Neural cell (in vitro differentiated cells): ENCODE measurements around the gene KIF19. TPM values are rescaled to one million over a fixed set of nuclear protein-coding genes. Genes with fewer than 3 reads are reported as not detected.

ENCODE experiments used
- H2AFZ ChIP-seq: fragments of 200-600, 300-800 bp; sonication (generic), shearing (Covaris generic); 2 replicates; pipeline ENCODE4 v1.6.0; 2014; ENCODE audit warnings: low read depth, mild to moderate bottlenecking, antibody characterized with exemption, low read length, moderate library complexity
- H3F3A ChIP-seq: fragments of 200-600 bp; shearing (Covaris generic); 2 replicates; pipeline ENCODE4 v1.6.1; 2016; ENCODE audit warnings: mild to moderate bottlenecking, moderate library complexity, mixed read lengths, antibody characterized with exemption, low read length; ENCODE audit not compliant: insufficient read depth, poor library complexity, severe bottlenecking
- H3K27ac ChIP-seq: fragments of 200-600, 300-800 bp; sonication (generic), shearing (Covaris generic); 2 replicates; pipeline ENCODE4 v1.5.1; 2014; ENCODE audit warnings: mild to moderate bottlenecking, low read length, moderate library complexity
- H3K27me3 ChIP-seq: fragments of 300-800, 200-600 bp; sonication (generic), shearing (Covaris generic); 2 replicates; pipeline ENCODE4 v1.6.0; 2014; ENCODE audit warnings: mild to moderate bottlenecking, low read depth, low read length, moderate library complexity; ENCODE audit not compliant: insufficient read depth
- H3K36me3 ChIP-seq: fragments of 300-800, 200-600 bp; sonication (generic), shearing (Covaris generic); 2 replicates; pipeline ENCODE4 v1.5.1; 2014; ENCODE audit warnings: mild to moderate bottlenecking, antibody characterized with exemption, low read length, moderate library complexity; ENCODE audit not compliant: insufficient read depth
- H3K4me2 ChIP-seq: fragments of 300-800, 200-600 bp; sonication (generic), shearing (Covaris generic); 2 replicates; pipeline ENCODE4 v1.6.0; 2014; ENCODE audit warnings: mild to moderate bottlenecking, low read length
- H3K4me3 ChIP-seq: fragments of 300-800, 200-600 bp; sonication (generic), shearing (Covaris generic); 2 replicates; pipeline ENCODE4 v1.5.1; 2014; ENCODE audit warnings: mild to moderate bottlenecking, low read length, moderate library complexity
- H3K79me2 ChIP-seq: fragments of 200-600 bp; shearing (Covaris generic); replicated peaks from 2 replicates; pipeline ENCODE4 v1.6.0; 2014; ENCODE audit warnings: mild to moderate bottlenecking, low read length, moderate library complexity; ENCODE audit not compliant: insufficient read depth
- H3K9ac ChIP-seq: fragments of 300-800, 200-600 bp; sonication (generic), shearing (Covaris generic); 2 replicates; pipeline ENCODE4 v1.6.1; 2016; ENCODE audit warnings: mild to moderate bottlenecking, low read length, mixed read lengths
- H3K9me2 ChIP-seq: fragments of 200-600 bp; shearing (Covaris generic); 2 replicates; pipeline ENCODE4 v1.6.1; 2016; ENCODE audit warnings: mild to moderate bottlenecking, low read length, mixed read lengths; ENCODE audit not compliant: insufficient read depth
- H3K9me3 ChIP-seq: fragments of 200-600, 300-800 bp; sonication (generic), shearing (Covaris generic); 2 replicates; pipeline ENCODE4 v1.6.1; 2016; ENCODE audit warnings: mild to moderate bottlenecking, mixed run types, low read length, moderate library complexity, mixed read lengths
- H4K20me1 ChIP-seq: fragments of 200-600 bp; shearing (Covaris generic); 2 replicates; pipeline ENCODE4 v1.6.1; 2016; ENCODE audit warnings: mild to moderate bottlenecking, mixed run types; ENCODE audit not compliant: insufficient read depth
- EP300 ChIP-seq: fragments of 450-650 bp; conservative IDR thresholded peaks from 2 replicates; pipeline ENCODE4 v1.6.1; 2014; ENCODE audit warnings: antibody characterized with exemption, mild to moderate bottlenecking, moderate library complexity; ENCODE audit not compliant: poor library complexity, severe bottlenecking
- EZH2 ChIP-seq: fragments of 200-600, 300-800 bp; shearing (Covaris generic), sonication (generic); IDR thresholded peaks from 2 replicates; pipeline ENCODE4 v1.6.1; 2014; ENCODE audit warnings: antibody characterized with exemption, low read length, borderline replicate concordance, mild to moderate bottlenecking; ENCODE audit not compliant: insufficient read depth, poor library complexity, severe bottlenecking
- MXI1 ChIP-seq: fragments of 450-650 bp; conservative IDR thresholded peaks from 2 replicates; pipeline ENCODE4 v1.6.1; 2014; ENCODE audit warnings: antibody characterized with exemption, mild to moderate bottlenecking; ENCODE audit not compliant: poor library complexity, severe bottlenecking
- POLR2AphosphoS5 ChIP-seq: IDR thresholded peaks from 2 replicates; pipeline ENCODE4 v1.6.1; 2012
- RAD21 ChIP-seq: fragments of 450-650 bp; conservative IDR thresholded peaks from 2 replicates; pipeline ENCODE4 v1.6.1; 2014; ENCODE audit warnings: antibody characterized with exemption, mild to moderate bottlenecking, moderate library complexity
- REST ChIP-seq: IDR thresholded peaks from 2 replicates; pipeline ENCODE4 v1.6.1; 2012; ENCODE audit warnings: borderline replicate concordance
- SMC3 ChIP-seq: fragments of 450-650 bp; conservative IDR thresholded peaks from 2 replicates; pipeline ENCODE4 v1.6.1; 2014; ENCODE audit warnings: antibody characterized with exemption, mild to moderate bottlenecking, moderate library complexity; ENCODE audit not compliant: poor library complexity
- TAF1 ChIP-seq: IDR thresholded peaks from 2 replicates; pipeline ENCODE4 v1.6.1; 2012; ENCODE audit warnings: low read depth
- polyA plus RNA-seq: library from polyadenylated mRNA; depleted of rRNA; stranded (reverse); fragments of >200 nt; gene quantifications from 2 replicates; pipeline ENCODE4 v1.2.3, GENCODE V29; 2014
- TF ChIP-seq, protein P1 (sequence below): fragments of 450-650 bp; IDR thresholded peaks from 2 replicates; pipeline ENCODE4 v1.5.1; 2014; ENCODE audit warnings: antibody characterized with exemption, mild to moderate bottlenecking, moderate library complexity; ENCODE audit not compliant: poor library complexity, severe bottlenecking

The KIF19 gene
- polyA plus RNA-seq, 1 donor from 2014 or later, result not detected

DNA sequence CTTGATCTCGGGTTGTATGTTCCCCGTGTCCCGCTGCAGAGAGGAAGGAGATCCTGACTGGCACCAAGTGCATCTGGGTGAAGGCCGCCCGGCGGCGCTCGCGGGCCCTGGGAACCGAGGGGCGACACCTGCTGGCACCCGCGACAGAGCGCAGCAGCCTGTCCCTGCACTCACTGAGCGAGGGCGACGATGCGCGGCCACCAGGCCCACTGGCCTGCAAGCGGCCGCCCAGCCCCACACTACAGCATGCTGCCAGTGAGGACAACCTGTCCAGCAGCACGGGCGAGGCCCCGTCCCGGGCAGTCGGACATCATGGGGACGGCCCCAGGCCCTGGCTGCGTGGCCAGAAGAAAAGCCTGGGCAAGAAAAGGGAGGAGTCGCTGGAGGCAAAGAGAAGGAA lies 28.1 kb downstream of the KIF19 start:
- no peak overlapping the region for H3K4me3 ChIP-seq
- H4K20me1 ChIP-seq, result no peaks in the 10 kb centered on the region
- H3K27ac ChIP-seq, result no peak overlapping the region
- no peaks in the 10 kb centered on the region for H3F3A ChIP-seq
- no peaks in the 10 kb centered on the region for H3K79me2 ChIP-seq
- no peaks in the 10 kb centered on the region for H3K9me3 ChIP-seq
- no peak overlapping the region for H3K4me2 ChIP-seq
- no peak overlapping the region for H3K9ac ChIP-seq
- no peak overlapping the region for H2AFZ ChIP-seq
- H3K36me3 ChIP-seq, result no peaks in the 10 kb centered on the region
- peaks cover 27% of the 10 kb centered on the region for H3K27me3 ChIP-seq
- H3K9me2 ChIP-seq, result no peaks in the 10 kb centered on the region
- no peak for TF ChIP-seq RAD21
- TF ChIP-seq, protein P1, sequence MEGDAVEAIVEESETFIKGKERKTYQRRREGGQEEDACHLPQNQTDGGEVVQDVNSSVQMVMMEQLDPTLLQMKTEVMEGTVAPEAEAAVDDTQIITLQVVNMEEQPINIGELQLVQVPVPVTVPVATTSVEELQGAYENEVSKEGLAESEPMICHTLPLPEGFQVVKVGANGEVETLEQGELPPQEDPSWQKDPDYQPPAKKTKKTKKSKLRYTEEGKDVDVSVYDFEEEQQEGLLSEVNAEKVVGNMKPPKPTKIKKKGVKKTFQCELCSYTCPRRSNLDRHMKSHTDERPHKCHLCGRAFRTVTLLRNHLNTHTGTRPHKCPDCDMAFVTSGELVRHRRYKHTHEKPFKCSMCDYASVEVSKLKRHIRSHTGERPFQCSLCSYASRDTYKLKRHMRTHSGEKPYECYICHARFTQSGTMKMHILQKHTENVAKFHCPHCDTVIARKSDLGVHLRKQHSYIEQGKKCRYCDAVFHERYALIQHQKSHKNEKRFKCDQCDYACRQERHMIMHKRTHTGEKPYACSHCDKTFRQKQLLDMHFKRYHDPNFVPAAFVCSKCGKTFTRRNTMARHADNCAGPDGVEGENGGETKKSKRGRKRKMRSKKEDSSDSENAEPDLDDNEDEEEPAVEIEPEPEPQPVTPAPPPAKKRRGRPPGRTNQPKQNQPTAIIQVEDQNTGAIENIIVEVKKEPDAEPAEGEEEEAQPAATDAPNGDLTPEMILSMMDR, result peak; percentile 46
- TF ChIP-seq REST, result no peak

- Histone ChIP-seq H2AFZ (no peak overlapping the region), H3K27ac (no peak overlapping the region)
Measured at GRCh38 chr17:74354561-74354960, 28.5 kb downstream of the KIF19 start.

More at GRCh38 chr17:74354561-74354960, 28.5 kb downstream of the KIF19 start:
- Histone ChIP-seq H3F3A (no peaks in the 10 kb centered on the region), H3K4me3 (no peak overlapping the region), H3K4me2 (no peak overlapping the region), H4K20me1 (no peaks in the 10 kb centered on the region), H3K9me3 (no peaks in the 10 kb centered on the region), H3K79me2 (no peaks in the 10 kb centered on the region), H3K9ac (no peak overlapping the region), H3K27me3 (peaks cover 27% of the 10 kb centered on the region), H3K9me2 (no peaks in the 10 kb centered on the region), H3K36me3 (no peaks in the 10 kb centered on the region)
- TF ChIP-seq EZH2, result no peak
- no peak for TF ChIP-seq REST
- no peak for TF ChIP-seq MXI1
- TF ChIP-seq EP300, result no peak
- TF ChIP-seq, protein P1, result no peak
- no peak for TF ChIP-seq TAF1
- TF ChIP-seq SMC3, result no peak
- no peak for TF ChIP-seq RAD21
- no peak for TF ChIP-seq POLR2AphosphoS5
